ENCODE measurements around the gene CRELD1. TPM values are rescaled to one million over a fixed set of nuclear protein-coding genes. Genes with fewer than 3 reads are reported as not detected.

Gene CRELD1
- total and polyA plus RNA-seq, 11 donors: 45.9 to 77.8 (median 61.8) TPM

DNA sequence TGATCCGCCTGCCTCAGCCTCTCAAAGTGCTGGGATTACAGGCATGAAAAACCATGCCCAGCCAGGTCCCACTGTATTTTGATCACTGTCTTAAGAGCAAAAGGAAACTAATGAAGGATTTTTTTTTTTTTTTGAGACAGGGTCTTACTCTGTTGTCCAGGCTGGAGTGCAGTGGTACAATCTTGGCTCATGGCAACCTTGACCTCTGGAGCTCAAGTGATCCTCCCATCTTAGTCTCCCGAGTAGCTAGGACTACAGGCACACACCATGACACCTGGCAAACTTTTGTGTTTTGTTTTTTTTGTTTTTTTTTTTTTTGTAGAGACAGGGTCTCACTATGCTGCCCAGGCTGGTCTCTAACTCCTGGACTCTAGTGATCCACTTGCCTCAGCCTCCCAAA, 46.6 kb downstream of the CRELD1 start:
- TF ChIP-seq POLR2A (IDR thresholded peaks at IDR 0.05): no peak
- no peak for TF ChIP-seq CTCF (IDR thresholded peaks at IDR 0.05)
- ATAC-seq: no peak
- no peak overlapping the region for H3K27ac ChIP-seq
- WGBS, 4 donors: 84 to 97% (median 93%) methylated on average over 2 of the region's 2 CpGs
- H3K4me3 ChIP-seq: no peak overlapping the region
- no peaks in the 10 kb centered on the region for H3K9me3 ChIP-seq
- intact Hi-C loops (cut with DNase I): no loop called here
- H3K36me3 ChIP-seq: peaks cover 0 to 78% (median 46%) of the 10 kb centered on the region in 9 donors
- H3K27me3 ChIP-seq: no peaks in the 10 kb centered on the region
- H3K4me1 ChIP-seq: peaks cover 0 to 40% (median 23%) of the 10 kb centered on the region in 12 donors
- DNase-seq: no peak

- H3K4me3 ChIP-seq: peak overlapping the region; percentile 60 to 100 (median 96)
- no peaks in the 10 kb centered on the region for H3K27me3 ChIP-seq
- H3K27ac ChIP-seq: peak overlapping the region in 11 of 12 donors; percentile 71 to 88 (median 84)
- peaks cover 0 to 30% (median 12%) of the 10 kb centered on the region in 9 donors for H3K36me3 ChIP-seq
- TF ChIP-seq CTCF (IDR thresholded peaks at IDR 0.05): no peak
- TF ChIP-seq POLR2A (IDR thresholded peaks at IDR 0.05): no peak
- H3K4me1 ChIP-seq: peaks cover 2 to 33% (median 24%) of the 10 kb centered on the region in 12 donors
- DNase-seq: no peak
- WGBS, 4 donors: 0 to 2% (median 0%) methylated on average over 14 to 17 of the region's 17 CpGs
- no peaks in the 10 kb centered on the region for H3K9me3 ChIP-seq
- ATAC-seq: peak; percentile 38 to 69 (median 54)
- intact Hi-C loops (cut with DNase I): loop anchor here in 3 of 10 donors (2.0 to 5.0 kb wide), 2 partner anchors 41 kb away; partner anchors contain the start of gene FANCD2 (in 3 of the 3)
Measured at GRCh38 chr3:9986230-9986725, 52.6 kb downstream of the CRELD1 start.

- Histone ChIP-seq H3K9me3 (no peaks in the 10 kb centered on the region), H3K4me3 (no peak overlapping the region), H3K4me1 (no peaks in the 10 kb centered on the region), H3K36me3 (peaks cover 0 to 7% (median 0%) of the 10 kb centered on the region in 9 donors), H3K27me3 (no peaks in the 10 kb centered on the region), H3K27ac (no peak overlapping the region)
- intact Hi-C loops (cut with DNase I): no loop called here
- DNase-seq: no peak
- no peak for TF ChIP-seq CTCF (IDR thresholded peaks at IDR 0.05)
- no peak for TF ChIP-seq POLR2A (IDR thresholded peaks at IDR 0.05)
- no peak for ATAC-seq
- 93% methylated on average over 10 of the region's 10 CpGs for WGBS, 4 donors
Measured at GRCh38 chr3:9994086-9994844, 60.6 kb downstream of the CRELD1 start.

Other genes starting within 250 kb of the CRELD1 start
- not detected for gene CPNE9, start 230.0 kb upstream of the CRELD1 start, total RNA-seq
- under 1 TPM in 1 of 2 donors, not detected in 1; 0.04 TPM for gene CPNE9, start 230.0 kb upstream of the CRELD1 start, polyA plus RNA-seq
- 10 to 100 TPM in 6 of 9 donors, 1 to 10 TPM in 3; 9.0 to 17.8 (median 10.6) TPM for gene BRPF1, start 202.1 kb upstream of the CRELD1 start, total RNA-seq
- 10 to 100 TPM in 1 of 2 donors, 1 to 10 TPM in 1; 5.5 to 12.0 TPM for gene BRPF1, start 202.1 kb upstream of the CRELD1 start, polyA plus RNA-seq
- 10 to 100 TPM in 2 of 9 donors, 1 to 10 TPM in 7; 6.2 to 14.8 (median 8.3) TPM for gene OGG1, start 183.9 kb upstream of the CRELD1 start, total RNA-seq
- gene OGG1, start 183.9 kb upstream of the CRELD1 start, polyA plus RNA-seq: 10 to 100 TPM in 1 of 2 donors, 1 to 10 TPM in 1; 9.8 to 12.2 TPM
- gene CAMK1, start 163.9 kb upstream of the CRELD1 start, total RNA-seq: 10 to 100 TPM in 7 of 9 donors, 1 to 10 TPM in 2; 9.7 to 26.3 (median 14.7) TPM
- 10 to 100 TPM; 13.8 to 17.5 TPM for gene CAMK1, start 163.9 kb upstream of the CRELD1 start, polyA plus RNA-seq
- gene TADA3, start 141.4 kb upstream of the CRELD1 start, total RNA-seq: 10 to 100 TPM; 32.8 to 61.5 (median 45.9) TPM
- 10 to 100 TPM; 37.2 to 53.3 TPM for gene TADA3, start 141.4 kb upstream of the CRELD1 start, polyA plus RNA-seq
- 100 to 1,000 TPM in 1 of 9 donors, 10 to 100 TPM in 8; 48.8 to 147 (median 79.7) TPM for gene ARPC4, start 140.8 kb upstream of the CRELD1 start, total RNA-seq
- 100 to 1,000 TPM in 1 of 2 donors, 10 to 100 TPM in 1; 30.0 to 151 TPM for gene ARPC4, start 140.8 kb upstream of the CRELD1 start, polyA plus RNA-seq
- 10 to 100 TPM in 5 of 9 donors, 1 to 10 TPM in 4; 7.0 to 30.3 (median 11.8) TPM for gene TTLL3, start 123.6 kb upstream of the CRELD1 start, total RNA-seq
- gene TTLL3, start 123.6 kb upstream of the CRELD1 start, polyA plus RNA-seq: 10 to 100 TPM in 1 of 2 donors, 1 to 10 TPM in 1; 4.7 to 17.3 TPM
- 10 to 100 TPM; 25.8 to 68.6 (median 31.1) TPM for gene RPUSD3, start 89.8 kb upstream of the CRELD1 start, total RNA-seq
- gene RPUSD3, start 89.8 kb upstream of the CRELD1 start, polyA plus RNA-seq: 10 to 100 TPM; 41.1 to 43.5 TPM
- 10 to 100 TPM in 2 of 9 donors, 1 to 10 TPM in 4, under 1 TPM in 1, not detected in 2; 0.72 to 59.0 (median 1.6) TPM for gene CIDEC, start 53.6 kb upstream of the CRELD1 start, total RNA-seq
- 10 to 100 TPM in 1 of 2 donors, 1 to 10 TPM in 1; 4.0 to 17.5 TPM for gene CIDEC, start 53.6 kb upstream of the CRELD1 start, polyA plus RNA-seq
- 10 to 100 TPM; 15.1 to 40.3 (median 21.2) TPM for gene JAGN1, start 43.2 kb upstream of the CRELD1 start, total RNA-seq
- 10 to 100 TPM; 20.8 to 77.3 TPM for gene JAGN1, start 43.2 kb upstream of the CRELD1 start, polyA plus RNA-seq
- gene IL17RE, start 31.0 kb upstream of the CRELD1 start, total RNA-seq: 1 to 10 TPM in 4 of 9 donors, under 1 TPM in 5; 0.65 to 6.9 (median 0.79) TPM
- 1 to 10 TPM in 1 of 2 donors, under 1 TPM in 1; 0.95 to 1.3 TPM for gene IL17RE, start 31.0 kb upstream of the CRELD1 start, polyA plus RNA-seq
- gene IL17RC, start 16.7 kb upstream of the CRELD1 start, total RNA-seq: 10 to 100 TPM; 20.6 to 45.3 (median 29.2) TPM
- gene IL17RC, start 16.7 kb upstream of the CRELD1 start, polyA plus RNA-seq: 10 to 100 TPM; 34.7 to 42.1 TPM
- 1 to 10 TPM in 4 of 9 donors, under 1 TPM in 5; 0.39 to 2.3 (median 0.81) TPM for gene PRRT3, start 18.6 kb downstream of the CRELD1 start, total RNA-seq
- gene PRRT3, start 18.6 kb downstream of the CRELD1 start, polyA plus RNA-seq: under 1 TPM; 0.44 to 0.46 TPM
- gene EMC3, start 53.0 kb downstream of the CRELD1 start, total RNA-seq: 100 to 1,000 TPM in 2 of 9 donors, 10 to 100 TPM in 7; 54.9 to 109 (median 74.7) TPM
- 100 to 1,000 TPM in 1 of 2 donors, 10 to 100 TPM in 1; 41.8 to 164 TPM for gene EMC3, start 53.0 kb downstream of the CRELD1 start, polyA plus RNA-seq
- 1 to 10 TPM in 4 of 9 donors, under 1 TPM in 5; 0.12 to 4.4 (median 0.97) TPM for gene FANCD2, start 92.6 kb downstream of the CRELD1 start, total RNA-seq
- under 1 TPM; 0.62 to 0.80 TPM for gene FANCD2, start 92.6 kb downstream of the CRELD1 start, polyA plus RNA-seq
- not detected for gene FANCD2OS, start 174.4 kb downstream of the CRELD1 start, total RNA-seq
- not detected for gene FANCD2OS, start 174.4 kb downstream of the CRELD1 start, polyA plus RNA-seq
- gene BRK1, start 181.8 kb downstream of the CRELD1 start, total RNA-seq: 100 to 1,000 TPM in 3 of 9 donors, 10 to 100 TPM in 6; 69.8 to 109 (median 89.8) TPM
- gene BRK1, start 181.8 kb downstream of the CRELD1 start, polyA plus RNA-seq: 100 to 1,000 TPM in 1 of 2 donors, 10 to 100 TPM in 1; 85.5 to 159 TPM
- 10 to 100 TPM in 7 of 9 donors, 1 to 10 TPM in 2; 8.8 to 23.2 (median 12.1) TPM for gene VHL, start 207.9 kb downstream of the CRELD1 start, total RNA-seq
- gene VHL, start 207.9 kb downstream of the CRELD1 start, polyA plus RNA-seq: 10 to 100 TPM; 10.6 to 13.9 TPM
- 1 to 10 TPM in 7 of 9 donors, under 1 TPM in 2; 0.70 to 6.3 (median 1.5) TPM for gene IRAK2, start 231.1 kb downstream of the CRELD1 start, total RNA-seq
- gene IRAK2, start 231.1 kb downstream of the CRELD1 start, polyA plus RNA-seq: 1 to 10 TPM in 1 of 2 donors, under 1 TPM in 1; 0.46 to 1.4 TPM